HepG2 (cell line): Measurements from ENCODE around the gene ERMARD. TPM values are rescaled to one million over a fixed set of nuclear protein-coding genes. Genes with fewer than 3 reads are reported as not detected.

Experiments used
- CENPT ChIP-seq: sonication (generic); formaldehyde crosslinking; IDR thresholded peaks from 2 replicates; pipeline ENCODE4 v1.8.0; 2022; ENCODE audit warnings: low read depth, mild to moderate bottlenecking, moderate library complexity, missing genetic modification reagents
- FOXA1 ChIP-seq, 2 experiments: fragments of 450-650 bp in 1 of 2; sonication (generic) in 1 of 2; formaldehyde crosslinking in 1 of 2; IDR thresholded peaks; 2 replicates each; pipeline versions ENCODE4 v1.4.0 to v1.6.1; 2016 to 2020; ENCODE audit warnings: missing genetic modification reagents in 1 of 2
- HNF4A ChIP-seq: sonication (generic); formaldehyde crosslinking; IDR thresholded peaks from 2 replicates; pipeline ENCODE4 v1.4.0; 2020; ENCODE audit warnings: missing genetic modification reagents
- LBX2 ChIP-seq: sonication (generic); formaldehyde crosslinking; IDR thresholded peaks from 2 replicates; pipeline ENCODE4 v1.5.0; 2020; ENCODE audit warnings: missing genetic modification reagents, mild to moderate bottlenecking, borderline replicate concordance
- MBNL3 ChIP-seq: fragments of 250-450 bp; sonication (Bioruptor Pico); conservative IDR thresholded peaks from 2 replicates; pipeline ENCODE4 v1.8.0; 2022; ENCODE audit warnings: mild to moderate bottlenecking, inconsistent platforms
- MED8 ChIP-seq: sonication (generic); formaldehyde crosslinking; IDR thresholded peaks from 2 replicates; pipeline ENCODE4 v1.8.1; 2023; ENCODE audit warnings: mild to moderate bottlenecking, missing genetic modification reagents; ENCODE audit not compliant: insufficient replicate concordance
- NBN ChIP-seq: fragments of 450-650 bp; conservative IDR thresholded peaks from 2 replicates; pipeline ENCODE4 v1.6.1; 2017
- PLSCR1 ChIP-seq: sonication (generic); formaldehyde crosslinking; IDR thresholded peaks from 2 replicates; pipeline ENCODE4 v1.5.0; 2020; ENCODE audit warnings: missing genetic modification reagents, mild to moderate bottlenecking, borderline replicate concordance
- POGK ChIP-seq: sonication (generic); formaldehyde crosslinking; conservative IDR thresholded peaks from 2 replicates; pipeline ENCODE4 v1.8.0; 2022; ENCODE audit warnings: mild to moderate bottlenecking, moderate library complexity, missing genetic modification reagents
- RARG ChIP-seq: sonication (generic); formaldehyde crosslinking; IDR thresholded peaks from 2 replicates; pipeline ENCODE4 v1.4.0; 2020; ENCODE audit warnings: low read depth, mild to moderate bottlenecking, missing genetic modification reagents
- SALL1 ChIP-seq: sonication (generic); formaldehyde crosslinking; IDR thresholded peaks from 2 replicates; pipeline ENCODE4 v1.8.0; 2022; ENCODE audit warnings: mild to moderate bottlenecking, missing genetic modification reagents
- SAP130 ChIP-seq: IDR thresholded peaks from 2 replicates; pipeline ENCODE4 v1.6.1; 2016; ENCODE audit warnings: low read depth
- SNAPC5 ChIP-seq: sonication (generic); formaldehyde crosslinking; IDR thresholded peaks from 2 replicates; pipeline ENCODE4 v1.8.1; 2023; ENCODE audit warnings: mild to moderate bottlenecking, missing genetic modification reagents, borderline replicate concordance
- SOX6 ChIP-seq, 2 experiments: fragments of 450-650 bp in 1 of 2; sonication (generic) in 1 of 2; formaldehyde crosslinking in 1 of 2; IDR thresholded peaks; 2 replicates each; pipeline versions ENCODE4 v1.4.0 to v1.6.1; 2017 to 2020; ENCODE audit warnings: antibody characterized with exemption in 1 of 2, mild to moderate bottlenecking in 1 of 2, missing genetic modification reagents in 1 of 2
- TCF7 ChIP-seq: sonication (generic); IDR thresholded peaks from 2 replicates; pipeline ENCODE4 v1.6.1; 2016; ENCODE audit warnings: antibody characterized with exemption, low read depth
- TRIM22 ChIP-seq: fragments of 450-650 bp; IDR thresholded peaks from 2 replicates; pipeline ENCODE4 v1.6.1; 2017
- YEATS2 ChIP-seq: sonication (generic); formaldehyde crosslinking; IDR thresholded peaks from 2 replicates; pipeline ENCODE4 v1.4.0; 2020; ENCODE audit warnings: missing genetic modification reagents, borderline replicate concordance
- ZMYM3 ChIP-seq: sonication (generic); formaldehyde crosslinking; IDR thresholded peaks from 2 replicates; pipeline ENCODE4 v1.5.1; 2020; ENCODE audit warnings: mild to moderate bottlenecking, missing genetic modification reagents
- ZNF207 ChIP-seq: fragments of 450-650 bp; IDR thresholded peaks from 2 replicates; pipeline ENCODE4 v1.6.1; 2016; ENCODE audit warnings: antibody characterized with exemption, borderline replicate concordance
- ZNF24 ChIP-seq: fragments of 450-650 bp; IDR thresholded peaks from 2 replicates; pipeline ENCODE4 v1.6.1; 2017; ENCODE audit warnings: antibody characterized with exemption, mild to moderate bottlenecking
- ZNF589 ChIP-seq: sonication (generic); formaldehyde crosslinking; conservative IDR thresholded peaks from 2 replicates; pipeline ENCODE4 v1.8.0; 2022; ENCODE audit warnings: mild to moderate bottlenecking, moderate library complexity, missing genetic modification reagents
- ZNF737 ChIP-seq: sonication (generic); formaldehyde crosslinking; IDR thresholded peaks from 2 replicates; pipeline ENCODE4 v1.5.0; 2020; ENCODE audit warnings: missing genetic modification reagents, mild to moderate bottlenecking, borderline replicate concordance
- polyA plus RNA-seq, 8 experiments: library from polyadenylated mRNA; depleted of rRNA in 3 of 8; stranded (reverse) in 7 of 8; unstranded in 1 of 8; fragments of >200 nt; fragmentation: Illumina TruSeq in 4 of 8; extraction: Trizol in 4 of 8; gene quantifications; 2 replicates each; pipeline versions ENCODE4 v1.2.1 to v1.2.3, GENCODE V29; 2011 to 2016; ENCODE audit warnings: low read depth in 4 of 8, missing spikeins in 1 of 8, mixed read lengths in 1 of 8; ENCODE audit not compliant: insufficient read depth in 1 of 8
- total RNA-seq, 5 experiments: library from RNA; depleted of rRNA; stranded (reverse); fragments of >200 nt; fragmentation: Illumina TruSeq; extraction: Trizol; gene quantifications; 2 replicates each; pipeline ENCODE4 v1.2.3, GENCODE V29; 2016; ENCODE audit warnings: low read depth in 1 of 5
- TF ChIP-seq, protein P1 (sequence below), 2 experiments: fragments of 450-650 bp in 1 of 2; sonication (generic) in 1 of 2; formaldehyde crosslinking; IDR thresholded peaks; 2 replicates each; pipeline versions ENCODE4 v1.5.0 to v1.8.0; 2020 to 2022; ENCODE audit warnings: mild to moderate bottlenecking in 1 of 2, missing genetic modification reagents in 1 of 2

ERMARD gene
- total and polyA plus RNA-seq, 2 of the 13 experiments (the other 11 are each of a cell fraction or from before 2014, with no cell fraction given): 8.8 to 10.7 TPM

DNA sequence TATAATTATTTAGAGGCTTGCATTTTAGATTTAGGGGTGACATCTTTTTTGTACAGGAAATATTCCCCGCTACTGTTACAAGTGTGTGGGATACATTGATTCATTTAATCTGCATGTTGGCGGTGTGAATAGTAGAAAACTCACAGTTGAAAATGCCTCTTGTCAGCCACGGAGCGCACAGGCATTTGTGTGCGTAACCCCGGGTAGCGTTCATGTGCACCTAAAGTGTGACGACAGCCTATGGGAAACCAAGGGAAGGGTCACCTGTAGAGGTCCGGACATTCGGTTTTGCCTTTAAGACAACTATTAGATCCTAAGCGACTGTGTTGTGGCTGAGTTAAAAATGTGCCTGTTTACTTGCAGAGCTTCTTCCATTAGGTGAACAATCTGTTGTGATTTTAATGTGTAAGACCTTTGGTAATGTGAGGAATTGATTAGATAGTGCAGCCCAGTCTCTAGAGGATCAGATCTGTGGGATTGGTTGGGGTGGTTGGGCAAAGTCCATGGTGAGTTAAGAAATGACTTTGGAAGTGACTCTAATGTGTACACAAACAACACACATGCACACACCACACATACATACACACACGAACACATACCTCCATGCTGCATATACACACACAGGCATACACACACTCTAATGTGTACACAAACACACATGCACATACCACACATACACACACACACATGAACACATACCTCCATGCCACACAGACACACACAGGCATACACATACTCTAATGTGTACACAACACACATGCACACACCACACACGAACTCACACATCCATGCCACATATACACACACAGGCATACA, 15.7 kb downstream of the ERMARD start (continued):
- TF ChIP-seq FOXA1 (IDR thresholded peaks at IDR 0.05) (peak; percentile 62), FOXA1 (CRISPR knock-in tag; IDR thresholded peaks at IDR 0.05) (peak; percentile 36; the same call in 1 of the 2 replicates), ZMYM3 (CRISPR knock-in tag) (0 out of 2 replicates have a peak, but pooled peaks have one; percentile 20), SNAPC5 (no peak), CENPT (CRISPR knock-in tag) (no peak), ZNF589 (peak; percentile 67; the same call in 1 of the 2 replicates), SALL1 (CRISPR knock-in tag) (peak; percentile 35; the same call in 1 of the 2 replicates), HNF4A (peak; percentile 62; the same call in 1 of the 2 replicates), PLSCR1 (CRISPR knock-in tag) (no peak), ZNF737 (no peak), NBN (peak; percentile 82; the same call in 1 of the 2 replicates), POGK (CRISPR knock-in tag) (no peak), LBX2 (CRISPR knock-in tag) (no peak), TCF7 (no peak), MBNL3 (no peak), SOX6 (IDR thresholded peaks at IDR 0.05) (peak; percentile 22; the same call in 1 of the 2 replicates), SOX6 (CRISPR knock-in tag; IDR thresholded peaks at IDR 0.05) (0 out of 2 replicates have a peak, but pooled peaks have one; percentile 28), MED8 (CRISPR knock-in tag) (no peak), SAP130 (CRISPR knock-in tag) (0 out of 2 replicates have a peak, but pooled peaks have one; percentile 13), ZNF24 (no peak), YEATS2 (CRISPR knock-in tag) (no peak), TRIM22 (0 out of 2 replicates have a peak, but pooled peaks have one; percentile 69), ZNF207 (0 out of 2 replicates have a peak, but pooled peaks have one; percentile 61), RARG (CRISPR knock-in tag) (no peak)
- TF ChIP-seq, protein P1, sequence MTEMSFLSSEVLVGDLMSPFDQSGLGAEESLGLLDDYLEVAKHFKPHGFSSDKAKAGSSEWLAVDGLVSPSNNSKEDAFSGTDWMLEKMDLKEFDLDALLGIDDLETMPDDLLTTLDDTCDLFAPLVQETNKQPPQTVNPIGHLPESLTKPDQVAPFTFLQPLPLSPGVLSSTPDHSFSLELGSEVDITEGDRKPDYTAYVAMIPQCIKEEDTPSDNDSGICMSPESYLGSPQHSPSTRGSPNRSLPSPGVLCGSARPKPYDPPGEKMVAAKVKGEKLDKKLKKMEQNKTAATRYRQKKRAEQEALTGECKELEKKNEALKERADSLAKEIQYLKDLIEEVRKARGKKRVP (CRISPR knock-in tag; IDR thresholded peaks at IDR 0.05): 0 out of 4 replicates have a peak, but pooled peaks of 1 of the 2 experiments have one; percentile 14
